ENCODE measurements around the gene SNX18. TPM values are rescaled to one million over a fixed set of nuclear protein-coding genes. Genes with fewer than 3 reads are reported as not detected.
A peak's percentile ranks its signal among the peaks of the same experiment; 100 is the strongest.

The SNX18 gene
- total RNA-seq, 2 donors from 2014 or later, result 174 to 269 TPM

DNA sequence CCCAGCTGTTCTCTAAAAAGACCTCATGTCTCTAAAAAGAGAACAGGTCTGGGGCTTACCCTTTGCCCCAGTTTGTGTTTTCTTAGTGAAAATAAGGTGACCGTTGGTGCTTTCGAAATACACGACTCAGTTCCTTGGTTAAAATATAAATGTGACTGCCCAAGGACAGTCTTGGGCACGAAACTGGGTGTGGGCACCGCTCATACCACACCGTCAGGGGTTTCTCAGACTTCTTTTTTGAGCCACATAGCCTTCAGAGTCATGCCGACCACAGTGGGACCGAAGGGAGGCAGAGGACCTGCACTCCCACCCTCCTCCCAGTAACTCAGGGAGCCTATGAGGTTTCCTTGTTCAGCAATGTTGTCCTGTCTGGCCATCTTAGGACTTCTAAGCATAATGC is 6.5 kb downstream of the SNX18 start:
- H3K4me1 ChIP-seq (ENCODE audit: control insufficient read depth in 1 of 2, low read depth in 2 of 2), result peaks cover 31 to 70% of the 10 kb centered on the region in 2 donors
- no peaks in the 10 kb centered on the region for H3K9me3 ChIP-seq
- ATAC-seq (ENCODE audit: insufficient number of reproducible peaks, low FRiP score, low read depth), result peak; percentile 46

DNA sequence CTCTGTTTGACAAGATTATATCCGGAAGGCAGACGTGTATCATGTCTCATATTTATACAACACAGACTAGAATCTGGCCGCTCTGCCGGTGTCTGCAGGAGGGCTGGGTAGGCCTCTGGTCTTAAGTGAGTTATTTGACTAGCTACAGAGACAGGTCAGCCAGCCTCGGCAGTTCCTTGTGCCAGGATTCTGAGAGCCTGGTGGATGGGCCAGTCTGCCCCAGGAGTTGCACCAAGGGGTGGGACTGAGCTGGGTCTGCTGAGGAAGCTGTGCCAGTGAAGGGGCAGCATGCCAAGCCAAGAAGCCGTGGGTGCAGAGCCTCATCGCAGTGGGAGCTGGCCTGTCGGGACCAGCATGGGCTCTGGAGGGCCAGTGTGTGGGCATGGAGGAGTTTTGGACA is 7.1 kb downstream of the SNX18 start:
- ATAC-seq (ENCODE audit: insufficient number of reproducible peaks, low FRiP score, low read depth) (no peak), DNase-seq (ENCODE audit: low spot score) (no peak)
- TF ChIP-seq, protein P1, sequence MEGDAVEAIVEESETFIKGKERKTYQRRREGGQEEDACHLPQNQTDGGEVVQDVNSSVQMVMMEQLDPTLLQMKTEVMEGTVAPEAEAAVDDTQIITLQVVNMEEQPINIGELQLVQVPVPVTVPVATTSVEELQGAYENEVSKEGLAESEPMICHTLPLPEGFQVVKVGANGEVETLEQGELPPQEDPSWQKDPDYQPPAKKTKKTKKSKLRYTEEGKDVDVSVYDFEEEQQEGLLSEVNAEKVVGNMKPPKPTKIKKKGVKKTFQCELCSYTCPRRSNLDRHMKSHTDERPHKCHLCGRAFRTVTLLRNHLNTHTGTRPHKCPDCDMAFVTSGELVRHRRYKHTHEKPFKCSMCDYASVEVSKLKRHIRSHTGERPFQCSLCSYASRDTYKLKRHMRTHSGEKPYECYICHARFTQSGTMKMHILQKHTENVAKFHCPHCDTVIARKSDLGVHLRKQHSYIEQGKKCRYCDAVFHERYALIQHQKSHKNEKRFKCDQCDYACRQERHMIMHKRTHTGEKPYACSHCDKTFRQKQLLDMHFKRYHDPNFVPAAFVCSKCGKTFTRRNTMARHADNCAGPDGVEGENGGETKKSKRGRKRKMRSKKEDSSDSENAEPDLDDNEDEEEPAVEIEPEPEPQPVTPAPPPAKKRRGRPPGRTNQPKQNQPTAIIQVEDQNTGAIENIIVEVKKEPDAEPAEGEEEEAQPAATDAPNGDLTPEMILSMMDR (IDR thresholded peaks at IDR 0.05), result no peak
- Histone ChIP-seq H3K36me3 (no peaks in the 10 kb centered on the region), H3K27me3 (replicated peaks; ENCODE audit: insufficient read depth) (no peaks in the 10 kb centered on the region), H3K4me3 (peak overlapping the region; percentile 91), H3K27ac (peak overlapping the region; percentile 94 to 95), H3K9me3 (no peaks in the 10 kb centered on the region), H3K4me1 (ENCODE audit: control insufficient read depth in 1 of 2, low read depth in 2 of 2) (peaks cover 36 to 76% of the 10 kb centered on the region in 2 donors)

More for the DNA sequence above, 6.5 kb downstream of the SNX18 start:
- Histone ChIP-seq H3K27me3 (replicated peaks; ENCODE audit: insufficient read depth) (no peaks in the 10 kb centered on the region), H3K27ac (peak overlapping the region; percentile 94 to 95), H3K4me3 (peak overlapping the region; percentile 91), H3K36me3 (no peaks in the 10 kb centered on the region)
- no peak for DNase-seq (ENCODE audit: low spot score)
- TF ChIP-seq, protein P1 (IDR thresholded peaks at IDR 0.05), result no peak

DNA sequence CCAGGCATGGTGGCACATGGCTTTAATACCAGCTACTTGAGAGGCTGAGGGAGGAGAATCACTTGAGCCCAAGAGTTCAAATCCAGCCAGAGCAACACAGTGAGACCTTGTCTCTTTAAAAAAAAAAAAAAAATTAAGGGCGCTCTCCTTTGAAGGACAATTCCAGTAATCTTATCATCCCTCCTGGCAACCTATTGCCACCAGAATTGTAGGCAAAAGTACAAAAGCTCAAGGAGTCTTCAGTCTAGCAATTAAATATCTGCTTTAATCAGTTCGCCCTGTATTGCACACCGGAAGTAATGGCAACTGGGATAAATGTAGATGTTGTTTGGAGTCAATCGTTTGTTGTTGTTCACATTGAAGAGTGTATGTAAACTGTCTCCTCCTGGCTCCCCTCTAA is 7.7 kb downstream of the SNX18 start:
- peaks cover 41 to 82% of the 10 kb centered on the region in 2 donors for H3K4me1 ChIP-seq (ENCODE audit: control insufficient read depth in 1 of 2, low read depth in 2 of 2)
- DNase-seq (ENCODE audit: low spot score) (no peak), ATAC-seq (ENCODE audit: insufficient number of reproducible peaks, low FRiP score, low read depth) (no peak)
- no peaks in the 10 kb centered on the region for H3K36me3 ChIP-seq
- peak overlapping the region; percentile 91 for H3K4me3 ChIP-seq
- TF ChIP-seq, protein P1 (IDR thresholded peaks at IDR 0.05), result no peak
- peak overlapping the region; percentile 94 to 95 for H3K27ac ChIP-seq
- no peaks in the 10 kb centered on the region for H3K9me3 ChIP-seq
- no peaks in the 10 kb centered on the region for H3K27me3 ChIP-seq (replicated peaks; ENCODE audit: insufficient read depth)

DNA sequence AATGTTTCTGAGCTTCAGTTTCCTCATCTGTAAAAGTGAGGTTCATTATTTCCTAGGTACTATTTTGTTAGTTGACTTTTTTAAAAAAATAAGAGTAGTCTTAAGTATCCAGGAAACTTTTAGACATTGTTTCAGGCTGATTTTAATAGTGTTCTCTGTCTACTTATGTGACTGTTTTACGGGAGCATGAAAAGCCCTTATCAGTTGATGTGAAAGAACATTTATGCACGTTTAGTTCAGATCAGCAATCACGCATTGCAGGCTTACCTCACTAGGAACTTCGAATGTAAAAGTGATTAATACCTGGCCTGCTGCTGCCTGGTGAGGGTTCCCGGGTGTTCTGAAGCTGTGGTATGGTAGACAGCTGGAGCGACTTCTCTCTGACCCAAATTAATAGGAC is 8.1 kb downstream of the SNX18 start:
- H3K9me3 ChIP-seq, result no peaks in the 10 kb centered on the region
- no peaks in the 10 kb centered on the region for H3K36me3 ChIP-seq
- peak overlapping the region; percentile 94 to 95 for H3K27ac ChIP-seq
- no peaks in the 10 kb centered on the region for H3K27me3 ChIP-seq (replicated peaks; ENCODE audit: insufficient read depth)
- peak overlapping the region; percentile 91 for H3K4me3 ChIP-seq
- peaks cover 43 to 86% of the 10 kb centered on the region in 2 donors for H3K4me1 ChIP-seq (ENCODE audit: control insufficient read depth in 1 of 2, low read depth in 2 of 2)
- no peak for ATAC-seq (ENCODE audit: insufficient number of reproducible peaks, low FRiP score, low read depth)
- DNase-seq (ENCODE audit: low spot score), result no peak
- TF ChIP-seq, protein P1 (IDR thresholded peaks at IDR 0.05), result no peak

DNA sequence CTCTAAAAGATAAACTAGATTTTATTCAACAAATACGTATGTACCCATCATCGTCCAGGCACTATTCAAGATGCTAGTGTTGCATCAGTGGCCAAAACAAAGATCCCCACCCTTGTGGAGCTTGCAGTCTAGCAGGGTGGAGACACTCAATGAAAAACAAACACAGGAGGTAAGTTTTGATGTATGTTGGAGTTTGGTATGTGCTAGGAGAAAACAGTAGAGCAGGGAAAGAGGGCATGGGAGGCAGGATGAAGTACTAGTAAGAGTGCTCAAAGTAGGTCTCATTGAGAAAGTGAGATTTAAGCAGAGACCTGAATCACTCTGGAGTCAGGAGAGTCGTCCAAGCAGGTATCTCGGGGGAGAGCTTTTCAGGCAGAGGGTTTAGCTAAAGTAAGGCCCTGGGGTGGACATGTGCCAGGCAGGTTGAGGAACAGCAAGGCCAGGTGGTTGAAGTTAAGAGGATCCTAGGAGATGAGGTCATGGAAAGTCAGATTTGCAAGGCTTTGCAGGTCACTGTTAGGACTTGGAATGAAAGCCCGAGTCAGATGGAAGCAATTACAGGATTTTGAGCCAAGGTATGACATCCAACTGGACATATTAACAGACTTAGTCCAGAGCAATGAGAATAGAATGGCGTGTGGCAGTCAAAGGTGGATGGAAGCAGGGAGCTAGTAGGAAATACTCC is 9.2 kb downstream of the SNX18 start:
- no peak for DNase-seq (ENCODE audit: low spot score)
- Histone ChIP-seq H3K9me3 (no peaks in the 10 kb centered on the region), H3K36me3 (no peaks in the 10 kb centered on the region), H3K27ac (peak overlapping the region; percentile 94 to 95), H3K27me3 (replicated peaks; ENCODE audit: insufficient read depth) (no peaks in the 10 kb centered on the region), H3K4me3 (peak overlapping the region; percentile 91), H3K4me1 (ENCODE audit: control insufficient read depth in 1 of 2, low read depth in 2 of 2) (peaks cover 52 to 97% of the 10 kb centered on the region in 2 donors)
- TF ChIP-seq, protein P1 (IDR thresholded peaks at IDR 0.05), result no peak
- ATAC-seq (ENCODE audit: insufficient number of reproducible peaks, low FRiP score, low read depth), result no peak
